HCT116 (cell line): ENCODE data around the gene SPACDR. TPM values are rescaled to one million over a fixed set of nuclear protein-coding genes. Genes with fewer than 3 reads are reported as not detected.

ENCODE experiments used
- ATAC-seq: fragments of 200-7000 bp; cut with Tn5 transposase; 2 replicates; pipeline ENCODE4 v1.9.1; 2020; ENCODE audit warnings: mild to moderate bottlenecking, moderate library complexity
- BruUV-seq: library from RNA; stranded (reverse); fragments of 400-500 nt; replicated peaks from 2 replicates; lab custom pipeline; 2021; lab: Mats Ljungman, UMichigan
- CTCF ChIA-PET: fragments of 300-600 bp; sonication (Branson Sonifier 250); formaldehyde crosslinking; loops from one replicate; lab custom pipeline; 2021; ENCODE audit warnings: antibody characterized with exemption; lab: Charles Lee
- POLR2A ChIA-PET: fragments of 300-600, 350-600 bp; sonication (Branson Sonifier 250); formaldehyde crosslinking; loops from one replicate; lab custom pipeline; 2021; ENCODE audit warnings: antibody characterized with exemption; lab: Charles Lee
- RAD21 ChIA-PET, 2 experiments: fragments of 300-600 bp; sonication (Branson Sonifier 250); formaldehyde crosslinking; loops; one replicate each; lab custom pipeline; 2023; ENCODE audit warnings: low total read pairs in 2 of 2; ENCODE audit not compliant: uncharacterized antibody in 2 of 2, unreplicated experiment in 2 of 2, low non-redundant PET in 1 of 2; lab: Charles Lee
- DNase-seq: peaks from one replicate; pipeline ENCODE4 v3.0.0-alpha.2; 2010; ENCODE audit warnings: low read depth, low spot score
- H2AFZ ChIP-seq: fragments of 200-600 bp; shearing (Covaris generic), sonication (generic); 2 replicates; pipeline ENCODE4 v1.6.1; 2017; ENCODE audit warnings: low read depth, mixed run types, mixed read lengths, antibody characterized with exemption, low read length; ENCODE audit not compliant: poor library complexity, severe bottlenecking
- H3K27ac ChIP-seq: 2 replicates; pipeline ENCODE4 v1.5.1; 2012; ENCODE audit warnings: low read depth, low read length
- H3K27me3 ChIP-seq: fragments of 200-600 bp; sonication (generic); 2 replicates; pipeline ENCODE4 v1.6.1; 2016; ENCODE audit warnings: mixed run types, low read length, mixed read lengths; ENCODE audit not compliant: insufficient read depth
- H3K36me3 ChIP-seq, 2 experiments: fragments of 200-500 bp in 1 of 2; fragments of 200-600 bp in 1 of 2; sonication (Bioruptor generic) in 1 of 2; sonication (generic) in 1 of 2; 2 replicates each; pipeline versions ENCODE4 v1.5.1 to v1.6.1; 2014 to 2016; ENCODE audit warnings: low read length in 2 of 2, inconsistent platforms in 1 of 2, mixed read lengths in 1 of 2, mixed run types in 1 of 2; ENCODE audit not compliant: insufficient read depth in 2 of 2, control insufficient read depth in 1 of 2
- H3K4me1 ChIP-seq, 2 experiments: fragments of 200-600 bp in 1 of 2; sonication (generic) in 1 of 2; 2 replicates each; pipeline versions ENCODE4 v1.5.1 to v1.6.1; 2012 to 2017; ENCODE audit warnings: low read length in 2 of 2, inconsistent platforms in 1 of 2, mild to moderate bottlenecking in 1 of 2, mixed read lengths in 1 of 2, mixed run types in 1 of 2, moderate library complexity in 1 of 2; ENCODE audit not compliant: insufficient read depth in 2 of 2, control insufficient read depth in 1 of 2
- H3K4me2 ChIP-seq: fragments of 200-600 bp; sonication (generic); 2 replicates; pipeline ENCODE4 v1.6.1; 2017; ENCODE audit warnings: mixed run types, low read length, mixed read lengths
- H3K4me3 ChIP-seq, 2 experiments: fragments of 200-600 bp in 1 of 2; sonication (generic) in 1 of 2; replicated peaks in 1 of 2; 2 replicates each; pipeline ENCODE4 v1.5.1; 2011 to 2016; ENCODE audit warnings: low read length in 2 of 2, control low read depth in 1 of 2, low read depth in 1 of 2, mild to moderate bottlenecking in 1 of 2, mixed read lengths in 1 of 2, mixed run types in 1 of 2
- H3K79me2 ChIP-seq: fragments of 200-600 bp; sonication (generic); 2 replicates; pipeline ENCODE4 v1.6.1; 2017; ENCODE audit warnings: mild to moderate bottlenecking, mixed run types, low read length, moderate library complexity, mixed read lengths; ENCODE audit not compliant: insufficient read depth
- H3K9ac ChIP-seq: fragments of 200-600 bp; sonication (generic); 2 replicates; pipeline ENCODE4 v1.6.1; 2016; ENCODE audit warnings: low read length, mixed read lengths
- H3K9me2 ChIP-seq: fragments of 200-600 bp; sonication (generic), shearing (Covaris generic); 2 replicates; pipeline ENCODE4 v1.6.1; 2017; ENCODE audit warnings: mixed run types, mild to moderate bottlenecking, moderate library complexity; ENCODE audit not compliant: insufficient read depth
- H3K9me3 ChIP-seq, 2 experiments: fragments of 200-500 bp in 1 of 2; fragments of 200-600 bp in 1 of 2; sonication (Bioruptor generic) in 1 of 2; sonication (generic) in 1 of 2; 2 replicates each; pipeline ENCODE4 v1.6.1; 2014 to 2017; ENCODE audit warnings: low read length in 2 of 2, mixed read lengths in 2 of 2, inconsistent platforms in 1 of 2, low read depth in 1 of 2, mild to moderate bottlenecking in 1 of 2, mixed run types in 1 of 2, moderate library complexity in 1 of 2; ENCODE audit not compliant: control insufficient read depth in 1 of 2, insufficient read depth in 1 of 2
- H4K20me1 ChIP-seq: fragments of 200-600 bp; sonication (generic), shearing (Covaris generic); 2 replicates; pipeline ENCODE4 v1.6.1; 2017; ENCODE audit warnings: mixed run types, mild to moderate bottlenecking, moderate library complexity; ENCODE audit not compliant: insufficient read depth
- CBX3 ChIP-seq: IDR thresholded peaks from 2 replicates; pipeline ENCODE4 v1.6.1; 2012; ENCODE audit warnings: low read depth
- EGR1 ChIP-seq: IDR thresholded peaks from 2 replicates; pipeline ENCODE4 v1.6.1; 2012; ENCODE audit warnings: low read depth
- EZH2 ChIP-seq: fragments of 200-600 bp; sonication (generic); IDR thresholded peaks from 2 replicates; pipeline ENCODE4 v1.6.1; 2017; ENCODE audit warnings: antibody characterized with exemption, mixed run types
- EZH2phosphoT487 ChIP-seq: fragments of 200-600 bp; IDR thresholded peaks from 2 replicates; pipeline ENCODE4 v1.6.1; 2018; ENCODE audit warnings: antibody characterized with exemption, borderline replicate concordance
- FOSL1 ChIP-seq: IDR thresholded peaks from 2 replicates; pipeline ENCODE4 v1.6.1; 2012; ENCODE audit warnings: low read depth
- JUND ChIP-seq: IDR thresholded peaks from 2 replicates; pipeline ENCODE4 v1.6.1; 2012
- POLR2AphosphoS5 ChIP-seq: IDR thresholded peaks from 2 replicates; pipeline ENCODE4 v1.6.1; 2011; ENCODE audit warnings: mild to moderate bottlenecking, low read depth, low read length, moderate library complexity
- RAD21 ChIP-seq: IDR thresholded peaks from 2 replicates; pipeline ENCODE4 v1.6.1; 2012; ENCODE audit warnings: low read depth, mild to moderate bottlenecking
- SIN3A ChIP-seq: IDR thresholded peaks from 2 replicates; pipeline ENCODE4 v1.6.1; 2012; ENCODE audit warnings: low read depth
- SP1 ChIP-seq: IDR thresholded peaks from 2 replicates; pipeline ENCODE4 v1.6.1; 2012; ENCODE audit warnings: low read depth
- SRF ChIP-seq: IDR thresholded peaks from 2 replicates; pipeline ENCODE4 v1.6.1; 2012; ENCODE audit warnings: low read depth
- TCF7L2 ChIP-seq: IDR thresholded peaks from 2 replicates; pipeline ENCODE4 v1.7.0; 2011; ENCODE audit warnings: borderline replicate concordance, inconsistent platforms; ENCODE audit not compliant: insufficient read depth, insufficient read length; ENCODE audit errors: extremely low read depth
- YY1 ChIP-seq: IDR thresholded peaks from 2 replicates; pipeline ENCODE4 v1.6.1; 2011; ENCODE audit warnings: low read length, low read depth, moderate library complexity, mild to moderate bottlenecking; ENCODE audit not compliant: insufficient replicate concordance; ENCODE audit errors: extremely low read depth
- ZNF274 ChIP-seq: fragments of 200-500 bp; sonication (Bioruptor generic); IDR thresholded peaks from 2 replicates; pipeline ENCODE4 v1.6.1; 2014; ENCODE audit warnings: mild to moderate bottlenecking, low read depth, low read length, inconsistent platforms
- intact Hi-C: fragments of 100-400 bp; cut with micrococcal nuclease; formaldehyde crosslinking; loops from 2 replicates; pipeline ENCODE4 v1.10.0; 2022
- total RNA-seq: library from RNA; stranded (reverse); gene quantifications from one replicate; pipeline ENCODE4 v1.2.1, GENCODE V29; 2021; ENCODE audit not compliant: unreplicated experiment
- TF ChIP-seq, protein P1 (sequence below): IDR thresholded peaks from 2 replicates; pipeline ENCODE4 v1.6.1; 2011; ENCODE audit warnings: mild to moderate bottlenecking, low read length, moderate library complexity; ENCODE audit not compliant: insufficient replicate concordance; ENCODE audit errors: extremely low read depth
- TF ChIP-seq, protein P2 (sequence below): IDR thresholded peaks from 2 replicates; pipeline ENCODE4 v1.6.1; 2012; ENCODE audit warnings: low read depth
- TF ChIP-seq, protein P3 (sequence below): IDR thresholded peaks from 2 replicates; pipeline ENCODE4 v1.6.1; 2012

SPACDR gene
- total RNA-seq, 1 experiment from 2014 or later = 1.7 TPM

DNA sequence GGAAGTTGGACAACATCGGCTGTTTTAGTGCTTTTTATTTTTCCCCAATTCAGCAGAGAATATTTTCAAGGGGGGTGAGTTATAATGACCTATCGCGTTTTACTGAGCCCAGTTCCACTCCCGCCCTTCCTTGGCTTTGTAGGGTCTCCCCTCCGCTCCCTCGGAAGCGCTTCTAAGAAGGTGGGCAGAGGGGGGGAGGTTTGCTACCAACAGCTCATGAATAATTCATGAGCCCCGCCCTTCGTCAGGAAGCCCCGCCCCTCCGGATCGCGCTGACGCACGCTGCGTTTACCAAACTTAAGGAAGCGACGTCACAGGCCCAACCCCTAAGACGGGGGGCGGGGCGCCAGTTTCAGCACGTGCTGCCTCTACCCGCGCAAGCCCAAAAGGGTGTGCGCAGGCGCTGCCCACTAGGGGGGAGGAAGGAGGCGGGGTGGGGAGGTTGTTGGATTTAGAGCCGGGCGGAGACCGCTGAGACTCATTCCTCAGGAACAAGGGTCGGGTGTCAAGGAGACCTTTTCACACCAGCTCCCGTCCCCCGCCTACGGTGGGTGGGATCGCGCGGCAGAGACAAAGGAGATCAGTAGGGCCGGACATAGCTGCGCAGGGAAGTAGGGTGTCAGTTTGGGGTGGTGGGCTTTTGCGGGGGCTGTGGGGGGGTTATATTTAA lies 35.0 kb downstream of the SPACDR start (continued):
- TF ChIP-seq, protein P1, sequence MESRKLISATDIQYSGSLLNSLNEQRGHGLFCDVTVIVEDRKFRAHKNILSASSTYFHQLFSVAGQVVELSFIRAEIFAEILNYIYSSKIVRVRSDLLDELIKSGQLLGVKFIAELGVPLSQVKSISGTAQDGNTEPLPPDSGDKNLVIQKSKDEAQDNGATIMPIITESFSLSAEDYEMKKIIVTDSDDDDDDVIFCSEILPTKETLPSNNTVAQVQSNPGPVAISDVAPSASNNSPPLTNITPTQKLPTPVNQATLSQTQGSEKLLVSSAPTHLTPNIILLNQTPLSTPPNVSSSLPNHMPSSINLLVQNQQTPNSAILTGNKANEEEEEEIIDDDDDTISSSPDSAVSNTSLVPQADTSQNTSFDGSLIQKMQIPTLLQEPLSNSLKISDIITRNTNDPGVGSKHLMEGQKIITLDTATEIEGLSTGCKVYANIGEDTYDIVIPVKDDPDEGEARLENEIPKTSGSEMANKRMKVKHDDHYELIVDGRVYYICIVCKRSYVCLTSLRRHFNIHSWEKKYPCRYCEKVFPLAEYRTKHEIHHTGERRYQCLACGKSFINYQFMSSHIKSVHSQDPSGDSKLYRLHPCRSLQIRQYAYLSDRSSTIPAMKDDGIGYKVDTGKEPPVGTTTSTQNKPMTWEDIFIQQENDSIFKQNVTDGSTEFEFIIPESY = no peak

DNA sequence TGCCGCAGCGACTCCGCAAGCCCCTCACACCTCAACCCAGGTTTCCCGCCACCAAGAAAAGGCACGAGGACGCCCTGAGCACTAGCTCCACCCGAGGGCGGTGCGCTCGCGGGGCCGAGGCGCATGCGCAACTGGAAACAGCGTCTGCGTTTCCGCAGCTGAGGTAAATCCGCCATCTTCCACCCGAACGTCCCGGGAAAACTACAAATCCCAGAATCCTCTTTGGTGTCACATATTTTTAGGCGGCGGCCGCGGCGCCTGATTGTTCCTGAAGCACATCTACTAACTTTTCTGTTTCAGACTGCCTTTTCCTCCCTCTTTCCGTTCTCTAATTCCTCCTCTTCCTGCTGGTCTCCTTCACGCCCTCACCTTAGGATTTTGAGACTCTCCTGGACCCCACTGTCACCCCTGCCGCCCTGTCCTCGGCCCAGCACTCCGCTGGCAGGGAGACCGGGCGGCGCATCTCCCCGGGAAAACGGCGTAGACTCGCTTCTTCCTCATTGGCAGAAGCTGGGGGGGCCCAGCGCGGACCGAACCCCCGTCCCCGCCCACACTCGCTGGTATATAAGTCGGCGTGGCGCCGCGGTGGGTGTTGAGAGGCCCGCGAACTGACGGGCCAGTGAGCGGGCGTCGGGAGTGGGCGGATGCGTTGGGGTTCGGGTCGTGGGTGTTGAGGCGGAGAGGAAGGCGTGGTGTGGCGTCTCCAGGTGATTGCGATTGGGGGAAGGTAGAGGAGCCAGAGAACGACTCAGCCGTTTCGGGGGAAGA lies 35.7 kb downstream of the SPACDR start, which contains the start of gene ZCWPW1:
Gene ZCWPW1, minus strand, starts transcription at position 505 of the 768 bp plus-strand sequence. CDS start 8,054 bp downstream, outside the sequence.
- intact Hi-C loops = no loop called here
- peak; percentile 65 for ATAC-seq
- TF ChIP-seq JUND (no peak), SRF (no peak), EZH2phosphoT487 (no peak), POLR2AphosphoS5 (peak; percentile 99), EGR1 (no peak), EZH2 (no peak), YY1 (peak; percentile 92), SIN3A (no peak), TCF7L2 (peak; percentile 8), CBX3 (no peak), SP1 (no peak), RAD21 (no peak), ZNF274 (no peak), FOSL1 (no peak)
- TF ChIP-seq, protein P2, sequence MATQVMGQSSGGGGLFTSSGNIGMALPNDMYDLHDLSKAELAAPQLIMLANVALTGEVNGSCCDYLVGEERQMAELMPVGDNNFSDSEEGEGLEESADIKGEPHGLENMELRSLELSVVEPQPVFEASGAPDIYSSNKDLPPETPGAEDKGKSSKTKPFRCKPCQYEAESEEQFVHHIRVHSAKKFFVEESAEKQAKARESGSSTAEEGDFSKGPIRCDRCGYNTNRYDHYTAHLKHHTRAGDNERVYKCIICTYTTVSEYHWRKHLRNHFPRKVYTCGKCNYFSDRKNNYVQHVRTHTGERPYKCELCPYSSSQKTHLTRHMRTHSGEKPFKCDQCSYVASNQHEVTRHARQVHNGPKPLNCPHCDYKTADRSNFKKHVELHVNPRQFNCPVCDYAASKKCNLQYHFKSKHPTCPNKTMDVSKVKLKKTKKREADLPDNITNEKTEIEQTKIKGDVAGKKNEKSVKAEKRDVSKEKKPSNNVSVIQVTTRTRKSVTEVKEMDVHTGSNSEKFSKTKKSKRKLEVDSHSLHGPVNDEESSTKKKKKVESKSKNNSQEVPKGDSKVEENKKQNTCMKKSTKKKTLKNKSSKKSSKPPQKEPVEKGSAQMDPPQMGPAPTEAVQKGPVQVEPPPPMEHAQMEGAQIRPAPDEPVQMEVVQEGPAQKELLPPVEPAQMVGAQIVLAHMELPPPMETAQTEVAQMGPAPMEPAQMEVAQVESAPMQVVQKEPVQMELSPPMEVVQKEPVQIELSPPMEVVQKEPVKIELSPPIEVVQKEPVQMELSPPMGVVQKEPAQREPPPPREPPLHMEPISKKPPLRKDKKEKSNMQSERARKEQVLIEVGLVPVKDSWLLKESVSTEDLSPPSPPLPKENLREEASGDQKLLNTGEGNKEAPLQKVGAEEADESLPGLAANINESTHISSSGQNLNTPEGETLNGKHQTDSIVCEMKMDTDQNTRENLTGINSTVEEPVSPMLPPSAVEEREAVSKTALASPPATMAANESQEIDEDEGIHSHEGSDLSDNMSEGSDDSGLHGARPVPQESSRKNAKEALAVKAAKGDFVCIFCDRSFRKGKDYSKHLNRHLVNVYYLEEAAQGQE = no peak
- TF ChIP-seq, protein P3, sequence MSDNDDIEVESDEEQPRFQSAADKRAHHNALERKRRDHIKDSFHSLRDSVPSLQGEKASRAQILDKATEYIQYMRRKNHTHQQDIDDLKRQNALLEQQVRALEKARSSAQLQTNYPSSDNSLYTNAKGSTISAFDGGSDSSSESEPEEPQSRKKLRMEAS = no peak

More for the DNA sequence above, 35.7 kb downstream of the SPACDR start, which contains the start of gene ZCWPW1:
- RAD21 ChIA-PET = interaction anchor here in 1 of 2 experiments (1.0 kb wide), 1 partner anchor 295 kb away, joined by 3 read pairs; no protein-coding TSS in a partner anchor
- peaks cover 0 to 23% of the 10 kb centered on the region in 2 experiments; a peak in 1 of 4 replicates for H3K36me3 ChIP-seq
- H3K4me3 ChIP-seq = peak within 1 kb of the TSS; percentile 82 to 85
- H3K27me3 ChIP-seq = no peaks in the 10 kb centered on the region
- DNase-seq = peak; percentile 97
- TSS peak; percentile 39 for BruUV-seq
- CTCF ChIA-PET = interaction anchor here (0.7 to 2.6 kb wide), 6 partner anchors 20 to 277 kb away, joined by 3 to 12 read pairs (median 4); partner anchors contain the start of genes POP7 and TSC22D4
- H2AFZ ChIP-seq = no peak within 1 kb of the TSS
- peak within 1 kb of the TSS; percentile 89 for H3K9ac ChIP-seq
- peaks cover 38% of the 10 kb centered on the region for H3K79me2 ChIP-seq
- no peaks in the 10 kb centered on the region for H4K20me1 ChIP-seq
- no peaks in the 10 kb centered on the region for H3K9me3 ChIP-seq
- POLR2A ChIA-PET = interaction anchor here (0.7 to 2.5 kb wide), 28 partner anchors 8 to 447 kb away, joined by 3 to 15 read pairs (median 4); partner anchors contain the start of genes AGFG2, AP4M1, FBXO24 and LAMTOR4
- H3K4me1 ChIP-seq = peaks cover 0 to 45% of the 10 kb centered on the region in 2 experiments
- H3K9me2 ChIP-seq = no peaks in the 10 kb centered on the region
- peak within 1 kb of the TSS; percentile 89 for H3K4me2 ChIP-seq
- H3K27ac ChIP-seq = peak within 1 kb of the TSS; percentile 99
